Activated CD4-positive, alpha-beta T cell treated with anti-CD3 and anti-CD28 coated beads for 36 hours (primary cell): ENCODE data around the gene RAVER2. TPM values are rescaled to one million over a fixed set of nuclear protein-coding genes. Genes with fewer than 3 reads are reported as not detected.

ENCODE experiments used
- ATAC-seq: fragments of 200-7000 bp; cut with Tn5 transposase; one replicate; pipeline ENCODE4 v1.10.0; 2021; ENCODE audit warnings: mild to moderate bottlenecking, moderate library complexity
- CTCF ChIA-PET: fragments of 350-600 bp; sonication (Branson Sonifier 250); formaldehyde crosslinking; loops from one replicate; lab custom pipeline; 2021; ENCODE audit warnings: antibody characterized with exemption; lab: Charles Lee
- POLR2A ChIA-PET: fragments of 350-600 bp; sonication (Branson Sonifier 250); formaldehyde crosslinking; loops from one replicate; lab custom pipeline; 2021; ENCODE audit warnings: antibody characterized with exemption, inconsistent platforms; lab: Charles Lee
- DNase-seq: peaks from one replicate; pipeline ENCODE4 v3.0.0-alpha.2; 2020
- H3K27ac Mint-ChIP-seq: one replicate; pipeline ENCODE4 v1.8.0; 2021; ENCODE audit warnings: mixed read lengths
- H3K27me3 Mint-ChIP-seq: one replicate; pipeline ENCODE4 v1.8.0; 2021; ENCODE audit warnings: mixed read lengths
- H3K36me3 Mint-ChIP-seq: one replicate; pipeline ENCODE4 v1.8.0; 2021; ENCODE audit warnings: low read depth, mixed read lengths
- H3K4me1 Mint-ChIP-seq: one replicate; pipeline ENCODE4 v1.8.0; 2021; ENCODE audit warnings: mixed read lengths
- H3K4me3 Mint-ChIP-seq: one replicate; pipeline ENCODE4 v1.8.0; 2021; ENCODE audit warnings: mild to moderate bottlenecking, moderate library complexity, mixed read lengths
- H3K9me3 Mint-ChIP-seq: one replicate; pipeline ENCODE4 v1.8.0; 2021; ENCODE audit warnings: low read depth, mixed read lengths
- intact Hi-C, 2 experiments: fragments of 100-400 bp; cut with DNase I in 1 of 2; cut with micrococcal nuclease in 1 of 2; formaldehyde crosslinking; loops; one replicate each; pipeline versions ENCODE4 v1.14.2 to v1.15.1; 2022 to 2024; cut with DNase I, micrococcal nuclease
- total RNA-seq, 2 experiments: library from RNA; stranded (reverse); gene quantifications; one replicate each; pipeline ENCODE4 v1.2.3, GENCODE V29; 2021

The RAVER2 gene
- total RNA-seq, 2 experiments from 2014 or later, result 3.2 to 3.6 TPM

DNA sequence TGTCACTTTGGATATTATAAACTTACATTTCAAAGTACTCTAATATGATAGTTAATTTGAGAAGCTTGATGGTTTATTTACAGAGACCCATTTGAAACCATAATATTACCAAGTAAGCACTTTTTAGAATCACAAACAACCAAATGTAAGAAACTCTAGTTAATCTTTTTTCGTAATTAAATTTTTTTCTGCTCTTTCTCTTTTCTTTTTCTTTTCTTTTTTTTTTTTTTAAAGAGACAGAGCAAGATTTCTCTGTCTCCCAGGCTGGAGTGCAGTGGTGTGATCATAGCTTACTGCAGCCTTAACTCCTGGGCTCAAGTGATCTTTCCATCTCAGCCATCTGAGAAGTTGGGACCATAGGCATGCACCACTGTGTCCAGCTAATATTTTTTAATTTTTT is 5.2 kb downstream of the RAVER2 start:
- intact Hi-C loops, result no loop called here
- H3K4me3 Mint-ChIP-seq, result no peak overlapping the region
- no peaks in the 10 kb centered on the region for H3K27me3 Mint-ChIP-seq
- no peaks in the 10 kb centered on the region for H3K9me3 Mint-ChIP-seq
- H3K36me3 Mint-ChIP-seq, result no peaks in the 10 kb centered on the region
- no peak overlapping the region for H3K27ac Mint-ChIP-seq
- H3K4me1 Mint-ChIP-seq, result peaks cover 11% of the 10 kb centered on the region
- POLR2A ChIA-PET, result no interaction called here
- CTCF ChIA-PET, result interaction anchor here (1.2 kb wide), 1 partner anchor 72 kb away, joined by 3 read pairs; no protein-coding TSS in a partner anchor
- no peak for DNase-seq
- ATAC-seq, result no peak

- no peaks in the 10 kb centered on the region for H3K9me3 Mint-ChIP-seq
- no peak for DNase-seq
- ChIA-PET CTCF (interaction anchor here (1.2 kb wide), 2 partner anchors 20 to 72 kb away, joined by 3 read pairs; no protein-coding TSS in a partner anchor), POLR2A (interaction anchor here (0.6 kb wide), 1 partner anchor 154 kb away, joined by 6 read pairs; no protein-coding TSS in a partner anchor)
- H3K36me3 Mint-ChIP-seq, result no peaks in the 10 kb centered on the region
- no peak overlapping the region for H3K27ac Mint-ChIP-seq
- intact Hi-C loops, result no loop called here
- H3K4me3 Mint-ChIP-seq, result no peak overlapping the region
- H3K4me1 Mint-ChIP-seq, result peaks cover 4% of the 10 kb centered on the region
- ATAC-seq, result no peak
- H3K27me3 Mint-ChIP-seq, result no peaks in the 10 kb centered on the region
Observed at GRCh38 chr1:64750875-64751274, 6.0 kb downstream of the RAVER2 start.

- no peak overlapping the region for H3K4me3 Mint-ChIP-seq
- POLR2A ChIA-PET, result no interaction called here
Observed at GRCh38 chr1:64754173-64754572, 9.3 kb downstream of the RAVER2 start.

DNA sequence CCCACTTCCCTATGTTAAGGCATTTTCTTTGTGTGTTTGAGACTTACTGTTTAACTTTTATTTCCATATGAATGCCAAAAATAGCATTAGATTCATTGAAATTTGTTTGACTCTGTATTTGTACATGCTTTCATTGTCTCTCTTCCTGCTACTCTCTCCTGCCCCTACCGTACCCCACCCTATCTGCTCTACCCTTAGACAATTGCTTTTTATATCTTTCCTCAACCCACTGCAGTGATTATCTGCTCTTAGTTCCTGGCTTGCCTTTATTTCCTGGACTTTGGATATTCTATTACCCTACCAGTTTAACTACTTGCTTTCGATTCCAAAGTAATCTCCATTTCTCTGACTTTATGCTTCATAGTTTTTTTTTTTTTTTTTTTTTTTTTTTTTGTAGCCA is 10.5 kb downstream of the RAVER2 start:
- no peak for DNase-seq
- peaks cover 1% of the 10 kb centered on the region for H3K36me3 Mint-ChIP-seq
- peaks cover 3% of the 10 kb centered on the region for H3K9me3 Mint-ChIP-seq
- H3K27me3 Mint-ChIP-seq, result no peaks in the 10 kb centered on the region
- no peaks in the 10 kb centered on the region for H3K4me1 Mint-ChIP-seq
- no peak overlapping the region for H3K4me3 Mint-ChIP-seq
- no peak overlapping the region for H3K27ac Mint-ChIP-seq
- ChIA-PET CTCF (no interaction called here), POLR2A (no interaction called here)
- ATAC-seq, result no peak
- intact Hi-C loops, result no loop called here

More at GRCh38 chr1:64754173-64754572, 9.3 kb downstream of the RAVER2 start:
- CTCF ChIA-PET, result interaction anchor here (0.6 kb wide), 1 partner anchor 180 kb away, joined by 3 read pairs; no protein-coding TSS in a partner anchor
- H3K4me1 Mint-ChIP-seq, result no peaks in the 10 kb centered on the region
- intact Hi-C loops, result no loop called here
- DNase-seq, result no peak
- no peak overlapping the region for H3K27ac Mint-ChIP-seq
- peaks cover 3% of the 10 kb centered on the region for H3K9me3 Mint-ChIP-seq
- no peak for ATAC-seq
- peaks cover 1% of the 10 kb centered on the region for H3K36me3 Mint-ChIP-seq
- H3K27me3 Mint-ChIP-seq, result no peaks in the 10 kb centered on the region

GRCh38 chr1:64756770-64757169 is 11.9 kb downstream of the RAVER2 start:
- Mint-ChIP-seq H3K36me3 (peaks cover 1% of the 10 kb centered on the region), H3K9me3 (peaks cover 3% of the 10 kb centered on the region), H3K27ac (no peak overlapping the region), H3K4me3 (no peak overlapping the region), H3K4me1 (no peaks in the 10 kb centered on the region), H3K27me3 (no peaks in the 10 kb centered on the region)
- CTCF ChIA-PET, result no interaction called here
- intact Hi-C loops, result no loop called here
- DNase-seq (no peak), ATAC-seq (no peak)
- POLR2A ChIA-PET, result no interaction called here

DNA sequence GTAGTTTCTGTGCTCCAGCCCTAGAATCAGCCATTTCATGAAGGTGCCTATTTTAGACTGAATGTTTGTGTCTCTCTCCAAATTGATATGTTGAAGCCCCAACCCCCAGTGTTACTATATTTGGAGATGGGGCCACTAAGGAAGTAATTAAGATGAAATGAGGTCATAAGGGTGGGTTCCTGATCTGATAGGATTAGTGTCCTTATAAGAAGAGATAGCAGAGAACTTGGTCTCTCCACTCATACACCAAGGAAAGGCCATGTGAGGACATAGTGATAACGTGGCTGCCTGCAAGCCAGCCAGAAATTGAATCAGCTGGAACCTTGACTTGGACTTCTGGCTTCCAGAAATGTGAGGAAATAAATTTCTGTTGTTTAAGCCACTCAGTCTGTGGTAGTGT is 12.3 kb downstream of the RAVER2 start:
- POLR2A ChIA-PET, result no interaction called here
- intact Hi-C loops, result no loop called here
- Mint-ChIP-seq H3K4me1 (no peaks in the 10 kb centered on the region), H3K36me3 (peaks cover 1% of the 10 kb centered on the region), H3K27ac (no peak overlapping the region), H3K27me3 (no peaks in the 10 kb centered on the region), H3K4me3 (no peak overlapping the region), H3K9me3 (peaks cover 3% of the 10 kb centered on the region)
- CTCF ChIA-PET, result no interaction called here
- DNase-seq (no peak), ATAC-seq (no peak)

- Mint-ChIP-seq H3K4me1 (no peaks in the 10 kb centered on the region), H3K4me3 (no peak overlapping the region), H3K27me3 (no peaks in the 10 kb centered on the region), H3K9me3 (peaks cover 3% of the 10 kb centered on the region), H3K36me3 (peaks cover 1% of the 10 kb centered on the region), H3K27ac (no peak overlapping the region)
- DNase-seq, result no peak
- ChIA-PET POLR2A (no interaction called here), CTCF (interaction anchor here (0.9 kb wide), 1 partner anchor 8 kb away, joined by 3 read pairs; no protein-coding TSS in a partner anchor)
- no peak for ATAC-seq
- intact Hi-C loops, result no loop called here
Observed at GRCh38 chr1:64758233-64758632, 13.4 kb downstream of the RAVER2 start.

GRCh38 chr1:64759968-64760367 is 15.1 kb downstream of the RAVER2 start:
- no peak overlapping the region for H3K27ac Mint-ChIP-seq
- peaks cover 1% of the 10 kb centered on the region for H3K36me3 Mint-ChIP-seq
- ChIA-PET CTCF (interaction anchor here (1.4 kb wide), 1 partner anchor 9 kb away, joined by 5 read pairs; no protein-coding TSS in a partner anchor), POLR2A (no interaction called here)
- no peaks in the 10 kb centered on the region for H3K27me3 Mint-ChIP-seq
- peaks cover 3% of the 10 kb centered on the region for H3K9me3 Mint-ChIP-seq
- ATAC-seq (no peak), DNase-seq (no peak)
- H3K4me1 Mint-ChIP-seq, result no peaks in the 10 kb centered on the region
- H3K4me3 Mint-ChIP-seq, result no peak overlapping the region
- intact Hi-C loops, result loop anchor here in 1 of 2 experiments (5.0 kb wide), 1 partner anchor 273 kb away; no protein-coding TSS in a partner anchor

DNA sequence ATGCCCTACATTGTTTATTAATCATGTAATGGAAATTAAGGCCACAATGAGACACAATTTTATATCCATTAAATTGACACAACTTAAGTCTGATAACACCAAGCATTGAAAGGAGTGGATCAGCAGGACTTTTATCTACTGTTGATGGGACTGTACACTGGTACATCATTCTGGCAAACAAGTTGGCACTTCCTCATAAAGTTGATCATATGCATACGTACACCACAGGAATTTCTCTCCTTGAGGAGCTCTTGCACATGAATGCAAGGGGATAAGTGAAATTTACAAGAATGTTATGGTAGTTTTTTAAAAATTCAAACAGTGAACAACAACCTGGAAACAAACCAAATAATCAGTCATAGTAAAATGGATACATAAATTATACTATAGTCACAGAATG is 20.1 kb downstream of the RAVER2 start:
- no peaks in the 10 kb centered on the region for H3K9me3 Mint-ChIP-seq
- CTCF ChIA-PET, result interaction anchor here (1.9 kb wide), 1 partner anchor 10 kb away, joined by 4 read pairs; no protein-coding TSS in a partner anchor
- no peak overlapping the region for H3K27ac Mint-ChIP-seq
- H3K27me3 Mint-ChIP-seq, result no peaks in the 10 kb centered on the region
- peaks cover 6% of the 10 kb centered on the region for H3K4me1 Mint-ChIP-seq
- H3K4me3 Mint-ChIP-seq, result no peak overlapping the region
- ATAC-seq (no peak), DNase-seq (no peak)
- intact Hi-C loops, result no loop called here
- POLR2A ChIA-PET, result no interaction called here
- no peaks in the 10 kb centered on the region for H3K36me3 Mint-ChIP-seq

- intact Hi-C loops, result no loop called here
- POLR2A ChIA-PET, result no interaction called here
Observed at GRCh38 chr1:64765826-64766225, 21.0 kb downstream of the RAVER2 start.

GRCh38 chr1:64766429-64766828 is 21.6 kb downstream of the RAVER2 start:
- intact Hi-C loops, result no loop called here
- CTCF ChIA-PET, result interaction anchor here (0.6 to 1.9 kb wide), 7 partner anchors 9 to 184 kb away, joined by 3 to 4 read pairs (median 3); no protein-coding TSS in a partner anchor
- POLR2A ChIA-PET, result no interaction called here

More at GRCh38 chr1:64765826-64766225, 21.0 kb downstream of the RAVER2 start:
- H3K9me3 Mint-ChIP-seq, result peaks cover 6% of the 10 kb centered on the region
- peaks cover 2% of the 10 kb centered on the region for H3K36me3 Mint-ChIP-seq
- CTCF ChIA-PET, result interaction anchor here (1.0 to 1.9 kb wide), 4 partner anchors 10 to 58 kb away, joined by 3 to 4 read pairs (median 4); no protein-coding TSS in a partner anchor
- no peak for DNase-seq
- no peak overlapping the region for H3K4me3 Mint-ChIP-seq
- H3K27me3 Mint-ChIP-seq, result no peaks in the 10 kb centered on the region
- peaks cover 10% of the 10 kb centered on the region for H3K4me1 Mint-ChIP-seq
- no peak overlapping the region for H3K27ac Mint-ChIP-seq
- ATAC-seq, result no peak

DNA sequence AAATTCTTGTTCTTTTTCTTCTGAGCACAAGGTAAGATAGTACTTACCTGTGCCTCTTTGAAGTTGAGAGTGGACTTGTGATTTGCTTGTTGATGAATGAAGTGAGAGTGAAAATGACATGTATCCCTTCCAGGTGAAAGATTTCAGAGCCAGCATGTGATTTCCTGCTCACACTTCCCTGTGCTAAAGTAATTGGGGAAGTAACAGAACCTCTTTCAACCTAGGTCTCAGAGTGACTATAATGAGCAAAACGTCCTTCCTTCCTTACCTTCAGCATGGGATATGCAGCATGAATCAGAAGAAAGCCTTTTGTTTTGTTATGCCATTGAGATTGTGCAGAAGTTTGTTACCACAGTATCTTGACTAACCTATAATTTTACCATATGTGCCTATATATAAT is 24.6 kb downstream of the RAVER2 start:
- intact Hi-C loops, result no loop called here
- Mint-ChIP-seq H3K36me3 (peaks cover 2% of the 10 kb centered on the region), H3K4me3 (no peak overlapping the region)

More at GRCh38 chr1:64766429-64766828, 21.6 kb downstream of the RAVER2 start:
- Mint-ChIP-seq H3K4me1 (peaks cover 10% of the 10 kb centered on the region), H3K36me3 (peaks cover 2% of the 10 kb centered on the region), H3K27me3 (no peaks in the 10 kb centered on the region), H3K9me3 (peaks cover 7% of the 10 kb centered on the region), H3K27ac (no peak overlapping the region), H3K4me3 (no peak overlapping the region)
- ATAC-seq, result no peak
- no peak for DNase-seq

More for the DNA sequence above, 24.6 kb downstream of the RAVER2 start:
- POLR2A ChIA-PET, result no interaction called here
- Mint-ChIP-seq H3K27ac (no peak overlapping the region), H3K4me1 (peaks cover 10% of the 10 kb centered on the region), H3K9me3 (peaks cover 7% of the 10 kb centered on the region), H3K27me3 (no peaks in the 10 kb centered on the region)
- ATAC-seq, result no peak
- CTCF ChIA-PET, result interaction anchor here (0.8 kb wide), 1 partner anchor 55 kb away, joined by 3 read pairs; no protein-coding TSS in a partner anchor
- no peak for DNase-seq
